Stomach smooth muscle (tissue), 2 donors: ENCODE results near the gene TMCC1.

Experiments used
- H3K27ac ChIP-seq: one replicate; pipeline ENCODE4 v1.7.0; 2013; ENCODE audit warnings: mild to moderate bottlenecking, low read length, inconsistent platforms
- H3K27me3 ChIP-seq, 2 donors: one replicate each; pipeline ENCODE4 v1.7.0; 2013; ENCODE audit warnings: low read length in 2 of 2; ENCODE audit not compliant: insufficient read depth in 2 of 2, control insufficient read depth in 1 of 2
- H3K36me3 ChIP-seq, 2 donors: one replicate each; pipeline ENCODE4 v1.7.0; 2013; ENCODE audit warnings: low read length in 2 of 2; ENCODE audit not compliant: control insufficient read depth in 2 of 2, insufficient read depth in 2 of 2
- H3K4me1 ChIP-seq: one replicate; pipeline ENCODE4 v1.7.0; 2013; ENCODE audit warnings: low read length; ENCODE audit not compliant: control insufficient read depth, insufficient read depth
- H3K4me3 ChIP-seq, 2 donors: one replicate each; pipeline ENCODE4 v1.7.0; 2013; ENCODE audit warnings: low read length in 2 of 2
- H3K9ac ChIP-seq, 2 donors: one replicate each; pipeline ENCODE4 v1.7.0; 2013; ENCODE audit warnings: low read length in 2 of 2, mild to moderate bottlenecking in 1 of 2
- H3K9me3 ChIP-seq, 2 donors: one replicate each; pipeline ENCODE4 v1.7.0; 2013; ENCODE audit warnings: low read length in 2 of 2; ENCODE audit not compliant: control insufficient read depth in 2 of 2
- donor health status: healthy.
- donor health status: Pancreatic carcinoma.

TMCC1 gene

GRCh38 chr3:129665024-129665768, 228.3 kb downstream of the TMCC1 start:
- Histone ChIP-seq H3K27ac (no peak overlapping the region), H3K4me1 (peaks cover 4% of the 10 kb centered on the region)

GRCh38 chr3:129663930-129664646, 229.4 kb downstream of the TMCC1 start:
- H3K9ac ChIP-seq, result no peak overlapping the region
- peaks cover 4% of the 10 kb centered on the region for H3K4me1 ChIP-seq
- no peaks in the 10 kb centered on the region for H3K9me3 ChIP-seq
- H3K27me3 ChIP-seq, result no peaks in the 10 kb centered on the region
- no peak overlapping the region for H3K27ac ChIP-seq
- no peak overlapping the region for H3K4me3 ChIP-seq
- no peaks in the 10 kb centered on the region for H3K36me3 ChIP-seq

More at GRCh38 chr3:129665024-129665768, 228.3 kb downstream of the TMCC1 start:
- H3K9ac ChIP-seq, result no peak overlapping the region
- H3K36me3 ChIP-seq, result peaks cover under 1 to 2% of the 10 kb centered on the region in 2 donors
- no peak overlapping the region for H3K4me3 ChIP-seq
- H3K9me3 ChIP-seq, result no peaks in the 10 kb centered on the region
- H3K27me3 ChIP-seq, result no peaks in the 10 kb centered on the region

- no peaks in the 10 kb centered on the region for H3K9me3 ChIP-seq
- no peak overlapping the region for H3K27ac ChIP-seq
- peaks cover 6% of the 10 kb centered on the region for H3K4me1 ChIP-seq
- H3K9ac ChIP-seq, result no peak overlapping the region
- no peaks in the 10 kb centered on the region for H3K36me3 ChIP-seq
- H3K4me3 ChIP-seq, result no peak overlapping the region
- no peaks in the 10 kb centered on the region for H3K27me3 ChIP-seq
Measured at GRCh38 chr3:129663045-129663446, 230.5 kb downstream of the TMCC1 start.

GRCh38 chr3:129662191-129662608, 231.3 kb downstream of the TMCC1 start:
- peaks cover 7% of the 10 kb centered on the region for H3K4me1 ChIP-seq

GRCh38 chr3:129661766-129662165, 231.7 kb downstream of the TMCC1 start:
- H3K9me3 ChIP-seq, result no peaks in the 10 kb centered on the region
- H3K36me3 ChIP-seq, result no peaks in the 10 kb centered on the region
- peaks cover 7% of the 10 kb centered on the region for H3K4me1 ChIP-seq

More at GRCh38 chr3:129662191-129662608, 231.3 kb downstream of the TMCC1 start:
- H3K36me3 ChIP-seq, result no peaks in the 10 kb centered on the region
- H3K9ac ChIP-seq, result no peak overlapping the region
- H3K4me3 ChIP-seq, result no peak overlapping the region
- H3K27me3 ChIP-seq, result no peaks in the 10 kb centered on the region
- H3K27ac ChIP-seq, result no peak overlapping the region
- H3K9me3 ChIP-seq, result no peaks in the 10 kb centered on the region

GRCh38 chr3:129658110-129658843, 235.2 kb downstream of the TMCC1 start:
- Histone ChIP-seq H3K9me3 (no peaks in the 10 kb centered on the region), H3K36me3 (peaks cover 2 to 3% of the 10 kb centered on the region in 2 donors), H3K27me3 (no peaks in the 10 kb centered on the region), H3K4me1 (peaks cover 6% of the 10 kb centered on the region), H3K4me3 (no peak overlapping the region), H3K27ac (no peak overlapping the region), H3K9ac (no peak overlapping the region)

More at GRCh38 chr3:129661766-129662165, 231.7 kb downstream of the TMCC1 start:
- H3K27ac ChIP-seq, result no peak overlapping the region
- no peak overlapping the region for H3K9ac ChIP-seq
- H3K27me3 ChIP-seq, result no peaks in the 10 kb centered on the region
- no peak overlapping the region for H3K4me3 ChIP-seq

GRCh38 chr3:129657261-129658046, 236.1 kb downstream of the TMCC1 start:
- no peaks in the 10 kb centered on the region for H3K9me3 ChIP-seq

GRCh38 chr3:129656659-129657247, 236.8 kb downstream of the TMCC1 start:
- Histone ChIP-seq H3K4me3 (no peak overlapping the region), H3K9ac (no peak overlapping the region), H3K27me3 (no peaks in the 10 kb centered on the region), H3K9me3 (no peaks in the 10 kb centered on the region), H3K36me3 (peaks cover 2 to 3% of the 10 kb centered on the region in 2 donors), H3K4me1 (peaks cover 4% of the 10 kb centered on the region), H3K27ac (no peak overlapping the region)

More at GRCh38 chr3:129657261-129658046, 236.1 kb downstream of the TMCC1 start:
- Histone ChIP-seq H3K4me3 (no peak overlapping the region), H3K36me3 (peaks cover 2 to 3% of the 10 kb centered on the region in 2 donors), H3K27me3 (no peaks in the 10 kb centered on the region), H3K9ac (no peak overlapping the region), H3K4me1 (peaks cover 3% of the 10 kb centered on the region), H3K27ac (no peak overlapping the region)

GRCh38 chr3:129655291-129655700, 238.2 kb downstream of the TMCC1 start:
- no peak overlapping the region for H3K27ac ChIP-seq
- H3K36me3 ChIP-seq, result peaks cover 3 to 4% of the 10 kb centered on the region in 2 donors
- no peak overlapping the region for H3K4me3 ChIP-seq
- H3K9ac ChIP-seq, result no peak overlapping the region
- H3K9me3 ChIP-seq, result no peaks in the 10 kb centered on the region
- no peaks in the 10 kb centered on the region for H3K27me3 ChIP-seq
- peaks cover 9% of the 10 kb centered on the region for H3K4me1 ChIP-seq

GRCh38 chr3:129654131-129654530, 239.4 kb downstream of the TMCC1 start:
- no peak overlapping the region for H3K9ac ChIP-seq
- no peaks in the 10 kb centered on the region for H3K9me3 ChIP-seq
- H3K36me3 ChIP-seq, result peaks cover 3 to 4% of the 10 kb centered on the region in 2 donors
- no peak overlapping the region for H3K27ac ChIP-seq
- no peak overlapping the region for H3K4me3 ChIP-seq
- H3K4me1 ChIP-seq, result peaks cover 9% of the 10 kb centered on the region
- no peaks in the 10 kb centered on the region for H3K27me3 ChIP-seq
